VCaP (cell line): Measurements from ENCODE around the gene LRRC32.

ENCODE experiments used
- H3K27ac ChIP-seq: fragments of 450-650 bp; 2 replicates; pipeline ENCODE4 v1.5.1; 2017
- CTCF ChIP-seq: fragments of 450-650 bp; conservative IDR thresholded peaks from 2 replicates; pipeline ENCODE4 v1.5.1; 2017; ENCODE audit warnings: mild to moderate bottlenecking, moderate library complexity

Gene LRRC32

GRCh38 chr11:76656050-76656531 lies 14.5 kb downstream of the LRRC32 start:
- H3K27ac ChIP-seq = no peak overlapping the region
- no peak for TF ChIP-seq CTCF

GRCh38 chr11:76655501-76656049 lies 15.0 kb downstream of the LRRC32 start:
- TF ChIP-seq CTCF = no peak
- H3K27ac ChIP-seq = no peak overlapping the region

GRCh38 chr11:76654980-76655379 lies 15.6 kb downstream of the LRRC32 start:
- no peak overlapping the region for H3K27ac ChIP-seq
- no peak for TF ChIP-seq CTCF

GRCh38 chr11:76654298-76654851 lies 16.2 kb downstream of the LRRC32 start:
- H3K27ac ChIP-seq = no peak overlapping the region
- TF ChIP-seq CTCF = no peak

GRCh38 chr11:76653674-76654284 lies 16.8 kb downstream of the LRRC32 start:
- no peak for TF ChIP-seq CTCF
- H3K27ac ChIP-seq = no peak overlapping the region

GRCh38 chr11:76653012-76653673 lies 17.4 kb downstream of the LRRC32 start:
- TF ChIP-seq CTCF = no peak
- no peak overlapping the region for H3K27ac ChIP-seq

GRCh38 chr11:76649851-76650372 lies 20.6 kb downstream of the LRRC32 start:
- TF ChIP-seq CTCF = no peak
- H3K27ac ChIP-seq = no peak overlapping the region
